Lower lobe of right lung (tissue), 2 donors: ENCODE results near the gene SH3BP1. TPM values are rescaled to one million over a fixed set of nuclear protein-coding genes. Genes with fewer than 3 reads are reported as not detected.
A peak's percentile ranks its signal among the peaks of the same experiment; 100 is the strongest.
"Not testable (repeated sequence)": the region's sequence is repeated elsewhere in the genome, so short reads cannot be mapped to it uniquely, and the experiment has no call there.

Experiments
- ATAC-seq, 2 donors: fragments of 200-7000 bp; cut with Tn5 transposase; one replicate each; pipeline ENCODE4 v1.9.1; 2020 to 2022; ENCODE audit warnings: mild to moderate bottlenecking in 2 of 2, moderate library complexity in 2 of 2
- DNase-seq: peaks from one replicate; pipeline ENCODE4 v3.0.0-alpha.2; 2020
- H3K27ac ChIP-seq: fragments of 200-600 bp; one replicate; pipeline ENCODE4 v1.8.0; 2022
- H3K27me3 ChIP-seq: fragments of 200-600 bp; one replicate; pipeline ENCODE4 v1.8.0; 2022; ENCODE audit warnings: low read depth
- H3K36me3 ChIP-seq: fragments of 200-600 bp; one replicate; pipeline ENCODE4 v1.8.0; 2022; ENCODE audit warnings: mild to moderate bottlenecking
- H3K4me1 ChIP-seq: fragments of 200-600 bp; one replicate; pipeline ENCODE4 v1.8.0; 2022
- H3K4me3 ChIP-seq: fragments of 200-600 bp; one replicate; pipeline ENCODE4 v1.8.0; 2022; ENCODE audit warnings: mild to moderate bottlenecking
- H3K9me3 ChIP-seq: fragments of 200-600 bp; one replicate; pipeline ENCODE4 v1.8.0; 2022
- intact Hi-C: fragments of 100-400 bp; cut with DNase I; formaldehyde crosslinking; loops from one replicate; pipeline ENCODE4 v1.11.0; 2022
- total RNA-seq: library from RNA; stranded (reverse); fragmentation: NEBNext Ultra II Directional; extraction: Animal tissue kit (Norgen Biotek cat#: 25700); gene quantifications from one replicate; pipeline ENCODE4 v1.2.1, GENCODE V29; 2021
- TF ChIP-seq, protein P1 (sequence below): fragments of 200-600 bp; IDR thresholded peaks from one replicate; pipeline ENCODE4 v1.8.0; 2022; ENCODE audit warnings: antibody characterized with exemption, mild to moderate bottlenecking
- donor health status: DM: no; HTN: yes; CAD: no; lungs with severe emphysema.

SH3BP1 gene
- total RNA-seq, 1 donor from 2014 or later = 34.8 TPM

DNA sequence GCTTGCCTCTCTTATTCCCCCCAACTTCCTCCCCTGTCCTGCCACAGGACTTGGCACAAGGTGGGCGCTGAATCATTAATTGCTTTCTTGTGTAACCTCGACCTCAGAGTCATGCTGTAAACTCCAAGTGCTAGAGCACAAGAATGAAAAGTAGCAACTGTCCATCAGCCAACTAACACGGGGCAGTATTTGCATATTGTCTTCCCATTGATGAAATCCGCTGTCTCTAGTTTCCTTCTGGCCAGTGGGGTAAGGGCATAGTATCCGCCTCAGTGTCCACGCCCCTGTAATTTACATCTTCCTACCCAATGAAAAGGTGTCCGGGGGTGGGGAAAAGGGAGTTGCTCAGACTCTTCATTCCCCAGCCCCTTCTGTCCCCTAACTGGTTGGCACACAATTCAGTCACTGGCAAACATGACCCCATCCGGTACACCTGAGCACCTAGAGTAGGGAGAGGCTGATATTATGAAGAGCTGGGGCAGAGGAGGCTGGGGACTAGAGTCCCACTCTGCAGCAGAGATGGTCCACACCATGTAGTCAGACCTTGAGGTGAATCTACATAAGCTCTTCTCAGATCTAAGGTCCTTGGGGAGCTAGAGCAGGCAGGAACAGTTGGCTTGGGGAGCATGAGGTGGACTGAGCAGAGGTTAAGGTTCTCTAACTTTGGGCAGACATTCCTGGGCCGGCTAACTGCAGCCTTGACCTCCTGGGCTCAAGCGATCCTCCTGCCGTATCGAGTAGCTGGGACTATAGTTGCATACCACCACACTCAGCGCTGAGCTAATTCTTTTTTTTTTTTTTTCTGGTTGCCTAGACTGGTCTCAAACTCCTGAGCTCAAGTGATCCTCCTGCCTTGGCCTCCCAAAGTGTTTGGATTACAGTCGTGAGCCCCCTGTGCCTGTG, 37.7 kb upstream of the SH3BP1 start:
- DNase-seq (no peak), ATAC-seq (peak; percentile 92 to 94)
- TF ChIP-seq, protein P1, sequence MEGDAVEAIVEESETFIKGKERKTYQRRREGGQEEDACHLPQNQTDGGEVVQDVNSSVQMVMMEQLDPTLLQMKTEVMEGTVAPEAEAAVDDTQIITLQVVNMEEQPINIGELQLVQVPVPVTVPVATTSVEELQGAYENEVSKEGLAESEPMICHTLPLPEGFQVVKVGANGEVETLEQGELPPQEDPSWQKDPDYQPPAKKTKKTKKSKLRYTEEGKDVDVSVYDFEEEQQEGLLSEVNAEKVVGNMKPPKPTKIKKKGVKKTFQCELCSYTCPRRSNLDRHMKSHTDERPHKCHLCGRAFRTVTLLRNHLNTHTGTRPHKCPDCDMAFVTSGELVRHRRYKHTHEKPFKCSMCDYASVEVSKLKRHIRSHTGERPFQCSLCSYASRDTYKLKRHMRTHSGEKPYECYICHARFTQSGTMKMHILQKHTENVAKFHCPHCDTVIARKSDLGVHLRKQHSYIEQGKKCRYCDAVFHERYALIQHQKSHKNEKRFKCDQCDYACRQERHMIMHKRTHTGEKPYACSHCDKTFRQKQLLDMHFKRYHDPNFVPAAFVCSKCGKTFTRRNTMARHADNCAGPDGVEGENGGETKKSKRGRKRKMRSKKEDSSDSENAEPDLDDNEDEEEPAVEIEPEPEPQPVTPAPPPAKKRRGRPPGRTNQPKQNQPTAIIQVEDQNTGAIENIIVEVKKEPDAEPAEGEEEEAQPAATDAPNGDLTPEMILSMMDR = no peak

DNA sequence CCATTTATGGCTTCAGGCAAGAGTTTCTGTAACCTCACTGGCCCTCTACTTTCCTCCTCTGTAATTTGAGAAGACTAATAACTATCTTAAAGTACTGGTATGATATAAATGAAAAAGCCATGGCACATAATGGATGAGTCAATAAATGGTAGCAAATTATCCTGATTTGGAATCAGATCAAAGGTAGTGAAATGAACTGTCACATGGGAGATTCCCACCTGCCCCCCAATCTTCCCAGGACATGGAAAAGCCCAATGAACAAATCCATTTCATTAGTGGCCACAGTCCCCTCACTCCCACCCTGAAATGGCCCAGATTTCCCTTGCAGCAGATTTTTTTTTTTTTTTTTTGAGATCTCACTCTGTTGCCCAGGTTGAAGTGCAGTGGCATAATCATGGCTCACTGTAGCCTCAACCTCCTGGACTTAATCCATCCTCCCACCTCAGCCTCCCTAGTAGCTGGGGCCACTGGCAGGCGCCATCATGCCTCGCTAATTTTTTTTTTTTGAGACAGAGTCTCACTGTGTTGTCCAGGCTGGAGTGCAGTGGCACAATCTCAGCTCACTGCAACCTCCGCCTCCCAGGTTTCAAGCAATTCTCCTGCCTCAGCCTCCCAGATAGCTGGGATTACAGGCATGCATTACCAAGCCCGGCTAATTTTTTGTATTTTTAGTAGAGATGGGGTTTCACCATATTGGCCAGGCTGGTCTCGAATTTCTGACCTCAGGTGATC, 36.8 kb upstream of the SH3BP1 start:
- DNase-seq, ATAC-seq, H3K9me3 ChIP-seq, H3K36me3 ChIP-seq, H3K27ac ChIP-seq, H3K4me3 ChIP-seq, H3K27me3 ChIP-seq, intact Hi-C loops: not testable (repeated sequence)
- peaks cover 23% of the 10 kb centered on the region for H3K4me1 ChIP-seq

More for the DNA sequence above, 37.7 kb upstream of the SH3BP1 start:
- Histone ChIP-seq H3K27me3 (no peaks in the 10 kb centered on the region), H3K4me3 (no peak overlapping the region), H3K4me1 (peaks cover 14% of the 10 kb centered on the region), H3K36me3 (no peaks in the 10 kb centered on the region), H3K9me3 (no peaks in the 10 kb centered on the region), H3K27ac (no peak overlapping the region)
- intact Hi-C loops = no loop called here

DNA sequence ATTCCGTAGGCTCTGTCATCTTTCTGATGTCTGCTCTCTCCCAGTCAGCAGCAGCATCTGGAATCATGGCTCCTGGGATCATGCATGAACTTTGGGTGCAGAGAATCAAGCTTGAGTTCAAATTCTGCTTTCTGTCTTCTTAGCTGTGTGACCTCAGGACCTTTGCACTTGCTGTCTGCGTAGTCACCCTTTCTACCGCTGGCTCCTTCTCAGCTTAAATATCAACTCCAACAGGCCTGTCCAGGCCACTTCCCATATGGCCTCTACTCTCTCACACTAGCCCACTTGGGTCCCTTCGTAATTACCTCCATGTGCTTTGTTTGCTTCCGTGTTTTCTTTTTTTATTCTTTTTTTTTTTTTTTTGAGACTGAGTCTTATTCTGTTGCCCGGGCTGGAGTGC, 35.4 kb upstream of the SH3BP1 start:
- TF ChIP-seq, protein P1 = no peak
- no peaks in the 10 kb centered on the region for H3K27me3 ChIP-seq
- H3K4me3 ChIP-seq = no peak overlapping the region
- no peaks in the 10 kb centered on the region for H3K9me3 ChIP-seq
- no peak overlapping the region for H3K27ac ChIP-seq
- peaks cover 24% of the 10 kb centered on the region for H3K4me1 ChIP-seq
- ATAC-seq (no peak), DNase-seq (no peak)
- no peaks in the 10 kb centered on the region for H3K36me3 ChIP-seq
- intact Hi-C loops = no loop called here

DNA sequence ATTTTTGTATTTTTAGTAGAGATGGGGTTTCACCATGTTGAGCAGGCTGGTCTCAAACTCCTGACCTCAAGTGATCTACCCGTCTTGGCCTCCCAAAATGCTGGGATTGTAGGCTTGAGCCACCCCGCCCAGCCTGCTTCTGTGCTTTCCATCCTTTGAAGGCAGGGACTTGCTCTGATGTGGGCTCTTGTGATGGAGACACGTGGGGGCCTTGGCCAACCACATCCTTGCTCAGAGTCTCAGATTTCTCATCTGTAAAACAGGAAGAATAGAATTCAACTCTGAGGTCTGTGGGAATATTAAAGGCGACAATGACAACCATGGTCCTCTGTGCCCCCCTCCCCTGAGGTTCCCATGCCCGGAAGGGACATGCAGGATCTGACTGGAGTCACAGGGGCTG, 34.6 kb upstream of the SH3BP1 start:
- no peaks in the 10 kb centered on the region for H3K27me3 ChIP-seq
- peaks cover 26% of the 10 kb centered on the region for H3K4me1 ChIP-seq
- H3K9me3 ChIP-seq = no peaks in the 10 kb centered on the region
- H3K27ac ChIP-seq = no peak overlapping the region
- no peaks in the 10 kb centered on the region for H3K36me3 ChIP-seq
- ATAC-seq (no peak), DNase-seq (no peak)
- TF ChIP-seq, protein P1 = no peak
- intact Hi-C loops = no loop called here
- H3K4me3 ChIP-seq = no peak overlapping the region

- peak overlapping the region; percentile 91 for H3K27ac ChIP-seq
- peak; percentile 92 for DNase-seq
- TF ChIP-seq, protein P1 = peak; percentile 98
- H3K27me3 ChIP-seq = no peaks in the 10 kb centered on the region
- H3K9me3 ChIP-seq = no peaks in the 10 kb centered on the region
- H3K36me3 ChIP-seq = no peaks in the 10 kb centered on the region
- H3K4me3 ChIP-seq = peak overlapping the region; percentile 79
- intact Hi-C loops = no loop called here
- H3K4me1 ChIP-seq = peaks cover 44% of the 10 kb centered on the region
- ATAC-seq = peak; percentile 69 to 77
These were observed 32.2 kb upstream of the SH3BP1 start for GRCh38 chr22:37607010-37607934.
